NCI-H2196 (cell line): ENCODE data around the gene EPS8.
"Not testable (repeated sequence)": the region's sequence is repeated elsewhere in the genome, so short reads cannot be mapped to it uniquely, and the experiment has no call there.

ENCODE experiments used
- DNase-seq: peaks from one replicate; lab custom pipeline; 2025; ENCODE audit not compliant: unreplicated experiment; lab: John Stamatoyannopoulos, UW

The EPS8 gene

GRCh38 chr12:15662303-15662980, 126.7 kb downstream of the EPS8 start:
- DNase-seq, result no peak

GRCh38 chr12:15651371-15651770, 137.8 kb downstream of the EPS8 start:
- DNase-seq, result no peak

- no peak for DNase-seq
These were observed 138.6 kb downstream of the EPS8 start for GRCh38 chr12:15650399-15651128.

- DNase-seq, result no peak
These were observed 139.8 kb downstream of the EPS8 start for GRCh38 chr12:15649347-15649746.

GRCh38 chr12:15648558-15648957, 140.6 kb downstream of the EPS8 start:
- DNase-seq, result no peak

GRCh38 chr12:15646581-15646980, 142.6 kb downstream of the EPS8 start:
- DNase-seq, result no peak

GRCh38 chr12:15644700-15645099, 144.5 kb downstream of the EPS8 start:
- no peak for DNase-seq

GRCh38 chr12:15638231-15638630, 151.0 kb downstream of the EPS8 start:
- no peak for DNase-seq

- no peak for DNase-seq
These were observed 152.9 kb downstream of the EPS8 start for GRCh38 chr12:15636060-15636890.

- no peak for DNase-seq
These were observed 155.0 kb downstream of the EPS8 start for GRCh38 chr12:15634010-15634683.

- no peak for DNase-seq
These were observed 156.0 kb downstream of the EPS8 start for GRCh38 chr12:15633201-15633600.

GRCh38 chr12:15632708-15633107, 156.5 kb downstream of the EPS8 start:
- no peak for DNase-seq

- DNase-seq, result no peak
These were observed 158.0 kb downstream of the EPS8 start for GRCh38 chr12:15631007-15631715.

GRCh38 chr12:15629761-15630160, 159.4 kb downstream of the EPS8 start:
- DNase-seq, result no peak

- no peak for DNase-seq
These were observed 160.1 kb downstream of the EPS8 start for GRCh38 chr12:15629108-15629507.

- no peak for DNase-seq
These were observed 160.9 kb downstream of the EPS8 start for GRCh38 chr12:15627995-15628945.

GRCh38 chr12:15625075-15625474, 164.1 kb downstream of the EPS8 start:
- no peak for DNase-seq

GRCh38 chr12:15620741-15621539, 168.2 kb downstream of the EPS8 start:
- DNase-seq, result no peak

- not testable (repeated sequence) for DNase-seq
These were observed 172.7 kb downstream of the EPS8 start for GRCh38 chr12:15616495-15616894.
